HG02610 (cell line): ENCODE results near the gene SHROOM3.

Experiments
- ATAC-seq: cut with Tn5 transposase; IDR thresholded peaks from one replicate; pipeline ENCODE4 v1.9.1; 2021; ENCODE audit warnings: mild to moderate bottlenecking, moderate library complexity; ENCODE audit not compliant: unreplicated experiment

SHROOM3 gene

GRCh38 chr4:76762137-76763130, 327.4 kb downstream of the SHROOM3 start:
- no peak for ATAC-seq

- ATAC-seq, result no peak
Measured at GRCh38 chr4:76764251-76764650, 329.2 kb downstream of the SHROOM3 start.

- ATAC-seq, result no peak
Measured at GRCh38 chr4:76765473-76766183, 330.6 kb downstream of the SHROOM3 start.

- ATAC-seq, result no peak
Measured at GRCh38 chr4:76767983-76768382, 333.0 kb downstream of the SHROOM3 start.

GRCh38 chr4:76772498-76773106, 337.6 kb downstream of the SHROOM3 start:
- ATAC-seq, result no peak

- ATAC-seq, result no peak
Measured at GRCh38 chr4:76773766-76774165, 338.7 kb downstream of the SHROOM3 start.

GRCh38 chr4:76779740-76780459, 344.9 kb downstream of the SHROOM3 start:
- ATAC-seq, result no peak

GRCh38 chr4:76780781-76781697, 346.0 kb downstream of the SHROOM3 start:
- no peak for ATAC-seq

- ATAC-seq, result peak; percentile 87
Measured at GRCh38 chr4:76781698-76782595, 346.9 kb downstream of the SHROOM3 start.

- ATAC-seq, result no peak
Measured at GRCh38 chr4:76782837-76783236, 347.8 kb downstream of the SHROOM3 start.

GRCh38 chr4:76783836-76784235, 348.8 kb downstream of the SHROOM3 start:
- ATAC-seq, result no peak

- no peak for ATAC-seq
Measured at GRCh38 chr4:76784237-76784636, 349.2 kb downstream of the SHROOM3 start.

- no peak for ATAC-seq
Measured at GRCh38 chr4:76787898-76788297, 352.9 kb downstream of the SHROOM3 start.

GRCh38 chr4:76790377-76790776, 355.3 kb downstream of the SHROOM3 start:
- ATAC-seq, result no peak

GRCh38 chr4:76791479-76791878, 356.4 kb downstream of the SHROOM3 start:
- ATAC-seq, result no peak

- no peak for ATAC-seq
Measured at GRCh38 chr4:76792418-76792817, 357.4 kb downstream of the SHROOM3 start.

GRCh38 chr4:76795243-76795642, 360.2 kb downstream of the SHROOM3 start:
- ATAC-seq, result no peak

GRCh38 chr4:76799140-76799539, 364.1 kb downstream of the SHROOM3 start:
- no peak for ATAC-seq

GRCh38 chr4:76799718-76800117, 364.7 kb downstream of the SHROOM3 start:
- ATAC-seq, result no peak
